22Rv1 (cell line): ENCODE data around the gene ADGRL4.

ENCODE experiments used
- ZFX ChIP-seq: fragments of 450-650 bp; IDR thresholded peaks from 2 replicates; pipeline ENCODE4 v1.6.1; 2017; ENCODE audit warnings: antibody characterized with exemption, borderline replicate concordance
- TF ChIP-seq, protein P1 (sequence below): fragments of 450-650 bp; IDR thresholded peaks from 2 replicates; pipeline ENCODE4 v1.5.1; 2017; ENCODE audit warnings: mild to moderate bottlenecking

DNA sequence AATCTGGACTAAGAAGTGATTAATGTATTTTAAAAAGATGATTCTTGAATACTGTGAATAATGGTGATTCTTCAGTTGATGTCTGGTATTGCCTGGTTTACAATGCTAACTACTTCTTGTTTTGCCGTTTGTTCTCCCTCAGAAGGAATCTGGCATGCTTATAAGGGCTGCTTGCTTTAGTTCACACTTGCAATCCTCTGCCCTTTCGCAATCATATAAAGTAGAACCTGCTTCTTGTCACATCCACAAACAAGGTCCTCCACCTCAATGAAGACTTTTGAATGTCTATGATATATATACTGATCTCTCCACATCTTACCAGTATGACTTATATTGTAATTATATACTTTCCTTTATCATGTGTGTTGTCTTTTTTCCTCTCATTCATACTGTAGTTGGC, 92.6 kb downstream of the ADGRL4 start:
- TF ChIP-seq, protein P1, sequence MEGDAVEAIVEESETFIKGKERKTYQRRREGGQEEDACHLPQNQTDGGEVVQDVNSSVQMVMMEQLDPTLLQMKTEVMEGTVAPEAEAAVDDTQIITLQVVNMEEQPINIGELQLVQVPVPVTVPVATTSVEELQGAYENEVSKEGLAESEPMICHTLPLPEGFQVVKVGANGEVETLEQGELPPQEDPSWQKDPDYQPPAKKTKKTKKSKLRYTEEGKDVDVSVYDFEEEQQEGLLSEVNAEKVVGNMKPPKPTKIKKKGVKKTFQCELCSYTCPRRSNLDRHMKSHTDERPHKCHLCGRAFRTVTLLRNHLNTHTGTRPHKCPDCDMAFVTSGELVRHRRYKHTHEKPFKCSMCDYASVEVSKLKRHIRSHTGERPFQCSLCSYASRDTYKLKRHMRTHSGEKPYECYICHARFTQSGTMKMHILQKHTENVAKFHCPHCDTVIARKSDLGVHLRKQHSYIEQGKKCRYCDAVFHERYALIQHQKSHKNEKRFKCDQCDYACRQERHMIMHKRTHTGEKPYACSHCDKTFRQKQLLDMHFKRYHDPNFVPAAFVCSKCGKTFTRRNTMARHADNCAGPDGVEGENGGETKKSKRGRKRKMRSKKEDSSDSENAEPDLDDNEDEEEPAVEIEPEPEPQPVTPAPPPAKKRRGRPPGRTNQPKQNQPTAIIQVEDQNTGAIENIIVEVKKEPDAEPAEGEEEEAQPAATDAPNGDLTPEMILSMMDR, result no peak
- TF ChIP-seq ZFX, result no peak
